H9 (cell line): ENCODE results near the gene TFF1. TPM values are rescaled to one million over a fixed set of nuclear protein-coding genes. Genes with fewer than 3 reads are reported as not detected.

Experiments used
- DNase-seq: peaks from one replicate; pipeline ENCODE4 v3.0.0-alpha.2; 2017
- H2AFZ ChIP-seq: one replicate; pipeline ENCODE4 v1.6.1; 2013; ENCODE audit warnings: mild to moderate bottlenecking, low read length, control low read depth, moderate library complexity
- H2AK5ac ChIP-seq: 2 replicates; pipeline ENCODE4 v1.6.1; 2013; ENCODE audit warnings: low read length, control low read depth, mixed read lengths; ENCODE audit not compliant: insufficient read length
- H2BK120ac ChIP-seq: one replicate; pipeline ENCODE4 v1.6.1; 2013; ENCODE audit warnings: low read depth, mild to moderate bottlenecking, low read length, control low read depth, inconsistent platforms; ENCODE audit not compliant: poor library complexity, severe bottlenecking
- H2BK12ac ChIP-seq: 2 replicates; pipeline ENCODE4 v1.6.1; 2013; ENCODE audit warnings: low read length, control low read depth, mixed read lengths, low read depth; ENCODE audit not compliant: insufficient read length
- H2BK15ac ChIP-seq: 2 replicates; pipeline ENCODE4 v1.6.1; 2013; ENCODE audit warnings: low read depth, low read length, control low read depth
- H2BK20ac ChIP-seq: one replicate; pipeline ENCODE4 v1.6.1; 2013; ENCODE audit warnings: low read depth, mild to moderate bottlenecking, low read length, control low read depth, inconsistent platforms; ENCODE audit not compliant: poor library complexity, severe bottlenecking
- H2BK5ac ChIP-seq: 2 replicates; pipeline ENCODE4 v1.6.1; 2013; ENCODE audit warnings: low read length, control low read depth, mixed read lengths; ENCODE audit not compliant: insufficient read length
- H3K14ac ChIP-seq: 2 replicates; pipeline ENCODE4 v1.6.1; 2013; ENCODE audit warnings: low read length, control low read depth; ENCODE audit not compliant: insufficient read depth
- H3K18ac ChIP-seq: 2 replicates; pipeline ENCODE4 v1.6.1; 2013; ENCODE audit warnings: low read depth, mild to moderate bottlenecking, mixed read lengths, low read length, control low read depth; ENCODE audit not compliant: insufficient read length
- H3K23ac ChIP-seq: 2 replicates; pipeline ENCODE4 v1.6.1; 2013; ENCODE audit warnings: low read length, control low read depth, mixed read lengths, low read depth; ENCODE audit not compliant: insufficient read length
- H3K23me2 ChIP-seq: 2 replicates; pipeline ENCODE4 v1.6.1; 2013; ENCODE audit warnings: low read depth, mild to moderate bottlenecking, mixed read lengths, low read length, control low read depth; ENCODE audit not compliant: insufficient read length, poor library complexity, severe bottlenecking
- H3K27ac ChIP-seq: 2 replicates; pipeline ENCODE4 v1.5.1; 2013; ENCODE audit warnings: low read length, control low read depth, mixed read lengths, low read depth; ENCODE audit not compliant: insufficient read length
- H3K27me3 ChIP-seq: 2 replicates; pipeline ENCODE4 v1.6.1; 2013; ENCODE audit warnings: low read length, control low read depth, inconsistent platforms; ENCODE audit not compliant: insufficient read depth
- H3K4ac ChIP-seq: 2 replicates; pipeline ENCODE4 v1.6.1; 2013; ENCODE audit warnings: low read depth, mild to moderate bottlenecking, control low read depth, inconsistent platforms, low read length, moderate library complexity
- H3K4me1 ChIP-seq: 2 replicates; pipeline ENCODE4 v1.6.1; 2013; ENCODE audit warnings: low read length, control low read depth, inconsistent platforms; ENCODE audit not compliant: insufficient read depth
- H3K4me2 ChIP-seq: 2 replicates; pipeline ENCODE4 v1.6.1; 2013; ENCODE audit warnings: low read length, control low read depth, mixed read lengths; ENCODE audit not compliant: insufficient read length, insufficient read depth
- H3K56ac ChIP-seq: 2 replicates; pipeline ENCODE4 v1.6.1; 2013; ENCODE audit warnings: low read depth, mild to moderate bottlenecking, mixed read lengths, low read length, control low read depth; ENCODE audit not compliant: insufficient read length
- H3K79me1 ChIP-seq: 2 replicates; pipeline ENCODE4 v1.6.1; 2013; ENCODE audit warnings: low read depth, mild to moderate bottlenecking, moderate library complexity, low read length, control low read depth, inconsistent platforms; ENCODE audit not compliant: insufficient read depth, poor library complexity, severe bottlenecking
- H3K79me2 ChIP-seq: 2 replicates; pipeline ENCODE4 v1.6.1; 2013; ENCODE audit warnings: low read length, control low read depth, inconsistent platforms; ENCODE audit not compliant: insufficient read depth
- H3K9ac ChIP-seq: 2 replicates; pipeline ENCODE4 v1.6.1; 2013; ENCODE audit warnings: low read length, control low read depth, mixed read lengths; ENCODE audit not compliant: insufficient read length; ENCODE audit errors: extremely low read depth
- H3K9me3 ChIP-seq: one replicate; pipeline ENCODE4 v1.6.1; 2013; ENCODE audit warnings: low read depth, low read length, inconsistent platforms; ENCODE audit not compliant: control insufficient read depth
- H3T11ph ChIP-seq: one replicate; pipeline ENCODE4 v1.6.1; 2013; ENCODE audit warnings: mild to moderate bottlenecking, low read length, control low read depth, inconsistent platforms
- H4K20me1 ChIP-seq: one replicate; pipeline ENCODE4 v1.6.1; 2013; ENCODE audit not compliant: control insufficient read depth, insufficient read length, insufficient read depth
- H4K5ac ChIP-seq: 2 replicates; pipeline ENCODE4 v1.6.1; 2013; ENCODE audit warnings: low read depth, mild to moderate bottlenecking, mixed read lengths, low read length, control low read depth; ENCODE audit not compliant: insufficient read length
- H4K8ac ChIP-seq: replicated peaks from 2 replicates; pipeline ENCODE4 v1.6.1; 2013; ENCODE audit warnings: low read length, control low read depth, mixed read lengths, low read depth; ENCODE audit not compliant: insufficient read length
- H4K91ac ChIP-seq: 2 replicates; pipeline ENCODE4 v1.6.1; 2013; ENCODE audit warnings: low read depth, mild to moderate bottlenecking, moderate library complexity, mixed read lengths, low read length, control low read depth; ENCODE audit not compliant: insufficient read length
- H3K27ac Mint-ChIP-seq, 3 experiments: 2 replicates in 2 of 3; 3 replicates in 1 of 3; pipeline ENCODE4 v1.8.0; 2020 to 2021; ENCODE audit warnings: mixed read lengths in 3 of 3, mild to moderate bottlenecking in 1 of 3, moderate library complexity in 1 of 3
- H3K27me3 Mint-ChIP-seq: 2 replicates; pipeline ENCODE4 v1.8.0; 2021; ENCODE audit warnings: low read depth, mild to moderate bottlenecking, moderate library complexity, mixed read lengths
- H3K36me3 Mint-ChIP-seq, 3 experiments: 2 replicates in 2 of 3; 3 replicates in 1 of 3; pipeline ENCODE4 v1.8.0; 2020 to 2021; ENCODE audit warnings: low read depth in 3 of 3, mixed read lengths in 3 of 3; ENCODE audit not compliant: insufficient read depth in 1 of 3
- H3K4me1 Mint-ChIP-seq, 2 experiments: 2 replicates each; pipeline ENCODE4 v1.8.0; 2020; ENCODE audit warnings: mixed read lengths in 2 of 2
- H3K4me3 Mint-ChIP-seq, 2 experiments: 2 replicates in 1 of 2; 3 replicates in 1 of 2; pipeline ENCODE4 v1.8.0; 2020 to 2021; ENCODE audit warnings: mild to moderate bottlenecking in 2 of 2, mixed read lengths in 2 of 2, moderate library complexity in 1 of 2
- H3K9me3 Mint-ChIP-seq, 2 experiments: 2 replicates in 1 of 2; 3 replicates in 1 of 2; pipeline ENCODE4 v1.8.0; 2020; ENCODE audit warnings: mild to moderate bottlenecking in 2 of 2, mixed read lengths in 2 of 2, moderate library complexity in 1 of 2
- WGBS: extraction: QIAGEN DNeasy Blood & Tissue Kit; methylation state at CpG from one replicate; pipeline ENCODE4 v1.1.7; 2013; ENCODE audit warnings: missing lambda C conversion rate, low lambda C conversion rate, mixed read lengths; ENCODE audit not compliant: insufficient read length; ENCODE audit errors: extremely low coverage; 5-methylcytosine and 5-hydroxymethylcytosine counted together
- total RNA-seq: library from RNA; stranded (reverse); gene quantifications from 2 replicates; pipeline ENCODE4 v1.2.1, GENCODE V29; 2021
- TF ChIP-seq, protein P1 (sequence below): fragments of 200-600 bp; sonication (generic); conservative IDR thresholded peaks from 3 replicates; pipeline ENCODE4 v1.8.0; 2021; ENCODE audit warnings: antibody characterized with exemption, mild to moderate bottlenecking

TFF1 gene
- total RNA-seq, 1 experiment from 2014 or later, result not detected

GRCh38 chr21:42362700-42363099 is 3.6 kb downstream of the TFF1 start:
- no peak overlapping the region for H2BK15ac ChIP-seq
- Mint-ChIP-seq H3K9me3 (peaks cover 9 to 13% of the 10 kb centered on the region in 2 experiments), H3K4me1 (peaks cover 0 to 2% of the 10 kb centered on the region in 2 experiments; a peak in 1 of 4 replicates), H3K27me3 (peaks cover 5% of the 10 kb centered on the region), H3K27ac (no peak overlapping the region), H3K4me3 (no peak overlapping the region), H3K36me3 (peaks cover 0 to 5% (median 4%) of the 10 kb centered on the region in 3 experiments; a peak in 5 of 7 replicates)
- no peaks in the 10 kb centered on the region for H3K79me1 ChIP-seq
- TF ChIP-seq, protein P1, sequence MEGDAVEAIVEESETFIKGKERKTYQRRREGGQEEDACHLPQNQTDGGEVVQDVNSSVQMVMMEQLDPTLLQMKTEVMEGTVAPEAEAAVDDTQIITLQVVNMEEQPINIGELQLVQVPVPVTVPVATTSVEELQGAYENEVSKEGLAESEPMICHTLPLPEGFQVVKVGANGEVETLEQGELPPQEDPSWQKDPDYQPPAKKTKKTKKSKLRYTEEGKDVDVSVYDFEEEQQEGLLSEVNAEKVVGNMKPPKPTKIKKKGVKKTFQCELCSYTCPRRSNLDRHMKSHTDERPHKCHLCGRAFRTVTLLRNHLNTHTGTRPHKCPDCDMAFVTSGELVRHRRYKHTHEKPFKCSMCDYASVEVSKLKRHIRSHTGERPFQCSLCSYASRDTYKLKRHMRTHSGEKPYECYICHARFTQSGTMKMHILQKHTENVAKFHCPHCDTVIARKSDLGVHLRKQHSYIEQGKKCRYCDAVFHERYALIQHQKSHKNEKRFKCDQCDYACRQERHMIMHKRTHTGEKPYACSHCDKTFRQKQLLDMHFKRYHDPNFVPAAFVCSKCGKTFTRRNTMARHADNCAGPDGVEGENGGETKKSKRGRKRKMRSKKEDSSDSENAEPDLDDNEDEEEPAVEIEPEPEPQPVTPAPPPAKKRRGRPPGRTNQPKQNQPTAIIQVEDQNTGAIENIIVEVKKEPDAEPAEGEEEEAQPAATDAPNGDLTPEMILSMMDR, result no peak
- H3K27ac ChIP-seq, result no peak overlapping the region
- H3K4me1 ChIP-seq, result no peaks in the 10 kb centered on the region; the same call in 1 of the 2 replicates
- H2BK120ac ChIP-seq, result no peak overlapping the region
- H3K23ac ChIP-seq, result no peak overlapping the region
- WGBS, result no CpG with 5 or more reads among the region's 9 CpGs
- H2BK20ac ChIP-seq, result no peak overlapping the region
- H3K4ac ChIP-seq, result no peak overlapping the region
- no peak overlapping the region for H3K18ac ChIP-seq
- H3K4me2 ChIP-seq, result no peak overlapping the region
- H3K9ac ChIP-seq, result no peak overlapping the region
- H3K23me2 ChIP-seq, result no peaks in the 10 kb centered on the region
- H4K91ac ChIP-seq, result no peak overlapping the region
- H3K9me3 ChIP-seq, result no peaks in the 10 kb centered on the region
- no peak overlapping the region for H4K8ac ChIP-seq
- H2BK12ac ChIP-seq, result no peak overlapping the region
- H2AFZ ChIP-seq, result no peak overlapping the region
- no peaks in the 10 kb centered on the region for H4K20me1 ChIP-seq
- no peaks in the 10 kb centered on the region for H3K79me2 ChIP-seq
- H3T11ph ChIP-seq, result no peak overlapping the region
- H3K56ac ChIP-seq, result no peak overlapping the region
- H2BK5ac ChIP-seq, result no peak overlapping the region
- DNase-seq, result no peak
- no peaks in the 10 kb centered on the region for H3K27me3 ChIP-seq
- no peak overlapping the region for H4K5ac ChIP-seq
- no peak overlapping the region for H3K14ac ChIP-seq
- H2AK5ac ChIP-seq, result no peak overlapping the region
